Kidney (tissue), 14 donors: Measurements from ENCODE around the gene CXCL16. TPM values are rescaled to one million over a fixed set of nuclear protein-coding genes. Genes with fewer than 3 reads are reported as not detected.
"Not testable (repeated sequence)": the region's sequence is repeated elsewhere in the genome, so short reads cannot be mapped to it uniquely, and the experiment has no call there.

Source experiments
- DNase-seq, 5 donors: peaks; one replicate each; pipeline ENCODE4 v3.0.0-alpha.2; 2013 to 2020
- FAIRE-seq: peaks from 2 replicates; lab custom pipeline; 2012; peaks lifted over from hg19 to GRCh38; lab: Jason Lieb, UNC
- H3K27ac ChIP-seq, 2 donors: one replicate each; pipeline ENCODE4 v1.7.0; 2013; ENCODE audit warnings: low read depth in 2 of 2, low read length in 2 of 2, inconsistent platforms in 1 of 2
- H3K27me3 ChIP-seq: one replicate; pipeline ENCODE4 v1.7.1; 2013; ENCODE audit warnings: low read length, inconsistent platforms; ENCODE audit not compliant: control insufficient read depth, insufficient read depth
- H3K36me3 ChIP-seq, 3 donors: one replicate each; pipeline versions ENCODE4 v1.7.0 to v1.7.1; 2013; ENCODE audit warnings: low read length in 3 of 3, control low read depth in 1 of 3, inconsistent platforms in 1 of 3; ENCODE audit not compliant: insufficient read depth in 3 of 3, control insufficient read depth in 2 of 3
- H3K4me1 ChIP-seq, 3 donors: one replicate each; pipeline versions ENCODE4 v1.7.0 to v1.7.1; 2013; ENCODE audit warnings: low read length in 3 of 3, inconsistent platforms in 1 of 3, low read depth in 1 of 3; ENCODE audit not compliant: control insufficient read depth in 2 of 3, insufficient read depth in 2 of 3
- H3K4me3 ChIP-seq, 3 donors: one replicate each; pipeline versions ENCODE4 v1.7.0 to v1.8.1; 2013; ENCODE audit warnings: low read length in 3 of 3, control low read depth in 1 of 3, inconsistent platforms in 1 of 3
- H3K9ac ChIP-seq, 3 donors: one replicate each; pipeline versions ENCODE4 v1.7.0 to v1.7.1; 2013; ENCODE audit warnings: low read length in 3 of 3, control low read depth in 1 of 3, inconsistent platforms in 1 of 3
- H3K9me3 ChIP-seq, 3 donors: one replicate each; pipeline versions ENCODE4 v1.7.0 to v1.7.1; 2013; ENCODE audit warnings: low read length in 3 of 3, control low read depth in 1 of 3, inconsistent platforms in 1 of 3; ENCODE audit not compliant: control insufficient read depth in 2 of 3, insufficient read depth in 1 of 3
- intact Hi-C: fragments of 100-400 bp; cut with DNase I; formaldehyde crosslinking; loops from one replicate; pipeline ENCODE4 v1.11.1; 2022
- polyA plus RNA-seq: library from polyadenylated mRNA; stranded (reverse); fragments of 350-450 nt; fragmentation: Illumina TruSeq; extraction: RNeasy Lipid Tissue Mini Kit (QIAGEN cat#74804); gene quantifications from one replicate; pipeline ENCODE4 v1.2.3, GENCODE V29; 2014; ENCODE audit warnings: low read depth, low replicate concordance; ENCODE audit not compliant: insufficient read depth
- total RNA-seq: library from RNA; stranded (reverse); fragmentation: NEBNext Ultra II Directional; extraction: Animal tissue kit (Norgen Biotek cat#: 25700); gene quantifications from one replicate; pipeline ENCODE4 v1.2.1, GENCODE V29; 2021
- TF ChIP-seq, protein P1 (sequence below): IDR thresholded peaks from 3 replicates; pipeline ENCODE4 v1.5.1; 2012; ENCODE audit warnings: mild to moderate bottlenecking, moderate library complexity, borderline replicate concordance; ENCODE audit not compliant: insufficient read depth; ENCODE audit errors: extremely low read depth
- donor health status: control.
- donor health status: control.
- donor health status: control.
- donor health status: control.
- donor health status: control.
- donor health status: DM: yes; HTN: yes; CAD: no.
- donor health status: Normal renal cell carcinoma (clear cell type).

CXCL16 gene
- total and polyA plus RNA-seq, 2 donors from 2014 or later, result 22.5 to 83.0 TPM

- Histone ChIP-seq H3K27ac (no peak overlapping the region), H3K27me3 (no peaks in the 10 kb centered on the region), H3K4me1 (peaks cover 0 to 5% (median 0%) of the 10 kb centered on the region in 3 donors), H3K36me3 (no peaks in the 10 kb centered on the region), H3K9me3 (no peaks in the 10 kb centered on the region), H3K9ac (no peak overlapping the region), H3K4me3 (no peak overlapping the region)
- intact Hi-C loops, result no loop called here
- FAIRE-seq, result no peak
- no peak for DNase-seq
- TF ChIP-seq, protein P1, sequence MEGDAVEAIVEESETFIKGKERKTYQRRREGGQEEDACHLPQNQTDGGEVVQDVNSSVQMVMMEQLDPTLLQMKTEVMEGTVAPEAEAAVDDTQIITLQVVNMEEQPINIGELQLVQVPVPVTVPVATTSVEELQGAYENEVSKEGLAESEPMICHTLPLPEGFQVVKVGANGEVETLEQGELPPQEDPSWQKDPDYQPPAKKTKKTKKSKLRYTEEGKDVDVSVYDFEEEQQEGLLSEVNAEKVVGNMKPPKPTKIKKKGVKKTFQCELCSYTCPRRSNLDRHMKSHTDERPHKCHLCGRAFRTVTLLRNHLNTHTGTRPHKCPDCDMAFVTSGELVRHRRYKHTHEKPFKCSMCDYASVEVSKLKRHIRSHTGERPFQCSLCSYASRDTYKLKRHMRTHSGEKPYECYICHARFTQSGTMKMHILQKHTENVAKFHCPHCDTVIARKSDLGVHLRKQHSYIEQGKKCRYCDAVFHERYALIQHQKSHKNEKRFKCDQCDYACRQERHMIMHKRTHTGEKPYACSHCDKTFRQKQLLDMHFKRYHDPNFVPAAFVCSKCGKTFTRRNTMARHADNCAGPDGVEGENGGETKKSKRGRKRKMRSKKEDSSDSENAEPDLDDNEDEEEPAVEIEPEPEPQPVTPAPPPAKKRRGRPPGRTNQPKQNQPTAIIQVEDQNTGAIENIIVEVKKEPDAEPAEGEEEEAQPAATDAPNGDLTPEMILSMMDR, result no peak
Measured at GRCh38 chr17:4701116-4701515, 38.6 kb downstream of the CXCL16 start.

GRCh38 chr17:4699401-4700056, 40.2 kb downstream of the CXCL16 start:
- DNase-seq, intact Hi-C loops, H3K36me3 ChIP-seq, H3K4me3 ChIP-seq, H3K4me1 ChIP-seq, H3K9ac ChIP-seq, H3K9me3 ChIP-seq, FAIRE-seq, H3K27me3 ChIP-seq, H3K27ac ChIP-seq: not testable (repeated sequence)

GRCh38 chr17:4696437-4696805, 43.3 kb downstream of the CXCL16 start:
- TF ChIP-seq, protein P1, result no peak
- H3K4me3 ChIP-seq, result no peak overlapping the region
- H3K4me1 ChIP-seq, result no peaks in the 10 kb centered on the region
- no peaks in the 10 kb centered on the region for H3K27me3 ChIP-seq
- H3K9me3 ChIP-seq, result no peaks in the 10 kb centered on the region
- no peak for DNase-seq
- H3K36me3 ChIP-seq, result no peaks in the 10 kb centered on the region
- FAIRE-seq, result no peak
- no peak overlapping the region for H3K27ac ChIP-seq
- no peak overlapping the region for H3K9ac ChIP-seq
- intact Hi-C loops, result no loop called here

GRCh38 chr17:4693416-4693815, 46.3 kb downstream of the CXCL16 start:
- Histone ChIP-seq H3K4me3 (no peak overlapping the region), H3K9me3 (no peaks in the 10 kb centered on the region), H3K9ac (no peak overlapping the region), H3K27me3 (no peaks in the 10 kb centered on the region), H3K27ac (no peak overlapping the region), H3K36me3 (peaks cover 0 to 7% (median 0%) of the 10 kb centered on the region in 3 donors), H3K4me1 (no peaks in the 10 kb centered on the region)
- TF ChIP-seq, protein P1, result no peak
- intact Hi-C loops, result no loop called here
- DNase-seq (no peak), FAIRE-seq (no peak)
